GM21737 (cell line): ENCODE results near the gene DPCD.
"Not testable (repeated sequence)": the region's sequence is repeated elsewhere in the genome, so short reads cannot be mapped to it uniquely, and the experiment has no call there.

Source experiments
- ATAC-seq: cut with Tn5 transposase; IDR thresholded peaks from one replicate; pipeline ENCODE4 v1.9.1; 2021; ENCODE audit warnings: mild to moderate bottlenecking, moderate library complexity; ENCODE audit not compliant: unreplicated experiment

The DPCD gene

GRCh38 chr10:101617102-101617823, 29.1 kb downstream of the DPCD start:
- no peak for ATAC-seq

DNA sequence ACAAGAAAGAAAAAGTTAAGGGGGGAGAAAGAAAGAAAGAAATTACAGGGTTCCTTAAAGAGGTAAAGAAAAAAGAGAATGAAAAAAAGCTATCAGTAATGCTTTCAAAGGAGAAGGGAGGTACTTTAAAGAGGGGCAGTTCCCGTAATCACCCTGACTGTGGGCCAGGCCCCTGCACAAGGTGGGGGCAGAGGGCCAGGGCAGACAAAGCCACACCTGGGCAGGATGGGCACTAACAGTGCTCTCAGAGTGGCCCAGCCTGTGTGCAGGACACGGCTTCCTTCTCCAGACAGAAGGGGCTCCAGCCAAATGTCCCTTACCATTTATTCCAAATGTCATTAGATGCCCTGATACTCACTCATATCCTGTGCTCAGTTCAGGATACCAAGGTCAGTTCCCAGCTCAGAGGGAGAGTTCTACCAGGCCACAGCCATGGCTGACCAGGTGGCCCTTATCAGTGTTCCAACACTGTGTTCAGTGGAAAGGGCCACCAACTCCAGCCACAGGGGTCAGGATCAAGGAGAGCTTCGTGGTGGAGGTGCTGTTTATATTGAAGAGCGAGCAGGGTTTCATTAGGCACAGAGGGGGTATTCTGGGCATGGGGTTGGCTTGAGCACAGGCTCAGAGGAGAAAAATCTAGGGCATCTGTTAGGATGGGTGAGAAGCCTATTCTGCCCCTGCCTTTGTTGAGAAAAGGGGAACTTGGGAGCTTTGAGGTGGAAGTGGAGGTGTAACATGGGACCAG, 29.9 kb downstream of the DPCD start:
- no peak for ATAC-seq

- no peak for ATAC-seq
Measured at GRCh38 chr10:101618871-101619270, 30.8 kb downstream of the DPCD start.

DNA sequence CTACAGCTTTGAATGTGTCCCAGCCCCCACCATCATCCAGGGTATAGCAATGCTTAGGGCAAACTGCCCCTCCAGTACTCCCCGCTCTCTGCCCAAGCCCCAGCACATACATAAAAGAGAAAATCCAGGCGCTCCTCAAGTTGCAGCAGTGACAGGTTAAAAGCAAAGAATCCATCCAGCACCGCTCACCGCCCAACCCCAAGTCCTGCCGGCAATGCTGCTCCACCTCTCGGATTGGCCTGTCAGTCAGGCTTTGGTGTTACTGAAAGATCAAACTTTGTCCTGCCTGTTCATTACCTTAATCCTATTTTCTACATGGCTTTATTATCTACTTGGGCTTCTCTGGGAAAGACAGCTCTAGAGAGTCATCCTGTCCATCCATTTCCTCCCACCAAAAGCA, 31.9 kb downstream of the DPCD start:
- ATAC-seq, result no peak

DNA sequence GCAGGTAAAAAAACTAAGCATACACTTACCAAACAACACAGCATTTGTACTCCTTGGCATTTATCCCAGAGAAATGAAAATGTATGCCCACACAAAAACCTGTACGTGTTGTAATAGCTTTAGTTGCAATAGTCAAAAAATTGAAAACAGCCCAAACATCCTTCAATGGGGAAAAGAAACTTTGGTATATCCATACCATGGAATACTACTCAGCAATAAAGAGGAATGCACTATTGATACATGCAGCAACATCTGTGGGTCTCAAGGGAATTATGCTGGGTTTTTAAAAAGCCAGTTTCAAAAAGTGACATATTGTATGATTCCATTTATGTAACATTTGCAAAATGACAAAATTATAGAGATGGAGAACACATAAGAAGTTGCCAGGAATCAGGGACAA, 35.4 kb downstream of the DPCD start:
- ATAC-seq, result no peak

DNA sequence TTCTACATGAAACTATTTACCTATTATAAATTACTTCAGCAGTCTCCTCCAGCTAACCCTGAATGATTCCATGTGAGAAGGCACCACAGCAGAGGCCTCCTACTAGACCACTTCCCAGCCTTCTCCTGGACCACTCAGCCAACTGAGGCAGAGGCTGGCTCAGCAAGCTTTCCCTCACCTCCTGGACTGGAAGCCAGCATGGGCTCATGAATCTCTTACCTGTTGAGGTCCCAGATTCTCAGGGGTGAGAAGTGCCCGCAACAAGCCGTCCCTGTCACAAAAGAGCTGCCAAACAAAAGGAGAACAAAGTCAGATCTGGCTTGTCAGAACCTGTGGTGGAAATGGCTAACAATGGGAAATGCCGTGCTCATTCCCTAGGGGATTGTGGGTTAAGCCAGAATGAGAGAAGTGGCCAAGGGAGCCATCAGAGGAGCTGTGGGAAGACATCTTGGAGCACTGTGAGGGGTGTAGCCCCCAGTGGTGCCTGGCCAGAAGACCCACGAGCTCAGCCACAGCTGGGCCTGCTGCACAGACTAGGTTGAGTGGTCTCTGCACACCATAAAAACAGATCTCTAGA, 36.5 kb downstream of the DPCD start:
- ATAC-seq, result no peak

DNA sequence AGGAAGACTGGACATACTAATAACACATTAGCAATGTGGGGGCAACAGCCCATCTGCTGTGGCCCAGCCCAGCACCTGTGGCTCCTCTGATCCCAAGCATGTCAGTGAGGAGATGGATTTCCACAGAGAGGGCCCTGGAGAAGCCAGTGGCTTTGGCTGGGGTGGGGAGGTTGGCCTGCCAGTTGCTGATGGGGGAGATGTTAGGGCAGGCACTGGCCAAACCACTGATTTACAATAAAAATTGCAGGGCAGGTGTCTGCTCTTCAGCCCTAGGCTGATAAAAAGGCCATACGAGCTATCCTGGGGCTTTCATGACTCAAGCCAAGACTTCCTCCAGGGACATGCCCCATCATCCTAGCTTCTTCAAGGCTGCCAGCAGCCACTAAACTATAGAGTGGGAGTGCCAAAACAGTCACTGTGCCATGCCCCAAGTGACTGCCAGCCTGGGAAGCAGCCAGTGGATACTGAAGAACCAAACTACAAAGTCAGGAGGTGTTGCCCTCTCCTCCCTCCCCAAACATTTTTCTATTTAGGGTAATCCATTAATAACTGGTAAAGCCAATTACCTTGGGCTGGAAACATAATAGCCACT, 37.8 kb downstream of the DPCD start:
- ATAC-seq, result no peak

DNA sequence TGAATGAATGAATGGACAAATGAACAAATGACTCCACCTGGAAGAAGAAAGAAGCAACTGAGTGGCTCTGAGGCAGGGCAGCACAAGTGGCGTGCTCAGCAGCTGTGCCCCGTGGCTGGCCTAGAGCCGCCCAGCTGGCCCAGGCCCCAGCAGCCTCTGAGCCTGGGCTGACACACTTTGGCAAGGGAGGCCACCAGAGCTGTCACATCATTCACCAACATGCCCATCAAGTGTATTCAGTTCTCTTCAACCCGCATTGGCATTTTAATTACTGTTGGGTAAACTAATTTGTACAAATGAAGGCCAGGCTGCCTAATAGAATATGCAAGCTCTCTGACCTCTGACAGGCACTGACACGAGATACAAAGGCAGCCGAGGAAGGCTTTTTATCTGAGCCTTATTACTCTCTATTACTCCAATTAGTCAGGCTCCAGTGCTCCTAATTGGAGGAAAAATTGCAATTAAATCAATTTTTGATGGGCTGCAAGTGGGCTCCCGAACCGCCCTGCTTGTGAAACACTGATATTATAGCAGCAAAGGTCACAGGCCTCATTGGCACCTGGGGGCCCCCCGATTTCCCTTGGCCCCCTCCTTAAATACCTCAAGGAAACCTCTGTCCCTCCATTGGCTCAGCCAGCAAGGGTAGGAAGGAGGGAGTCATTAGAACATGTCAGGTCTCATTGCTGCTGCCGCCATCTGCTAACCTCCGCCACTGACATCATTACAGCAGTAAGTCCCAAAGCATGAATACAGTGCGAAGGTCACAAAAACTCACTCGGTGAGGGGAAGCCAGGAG, 41.9 kb downstream of the DPCD start:
- ATAC-seq, result no peak

- ATAC-seq, result no peak
Measured at GRCh38 chr10:101630633-101630920, 42.5 kb downstream of the DPCD start.

- ATAC-seq, result no peak
Measured at GRCh38 chr10:101631821-101632475, 43.8 kb downstream of the DPCD start.

DNA sequence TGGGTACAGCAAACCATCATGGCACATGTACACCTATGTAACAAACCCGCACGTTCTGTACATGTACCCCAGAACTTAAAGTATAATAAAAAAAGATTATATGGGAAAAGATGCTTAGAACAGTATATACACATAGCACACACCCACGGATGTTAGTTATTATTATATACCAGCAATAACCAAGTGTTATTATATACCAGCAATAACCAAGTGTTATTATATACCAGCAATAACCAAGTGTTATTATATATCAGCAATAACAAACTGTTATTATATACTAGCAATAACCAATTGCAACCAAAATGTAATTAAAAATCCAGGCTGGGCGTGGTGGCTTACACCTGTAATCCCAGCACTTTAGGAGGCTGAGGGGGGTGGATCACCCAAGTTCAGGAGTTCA, 45.4 kb downstream of the DPCD start:
- ATAC-seq, result not testable (repeated sequence)

GRCh38 chr10:101639141-101639900, 51.2 kb downstream of the DPCD start:
- no peak for ATAC-seq

DNA sequence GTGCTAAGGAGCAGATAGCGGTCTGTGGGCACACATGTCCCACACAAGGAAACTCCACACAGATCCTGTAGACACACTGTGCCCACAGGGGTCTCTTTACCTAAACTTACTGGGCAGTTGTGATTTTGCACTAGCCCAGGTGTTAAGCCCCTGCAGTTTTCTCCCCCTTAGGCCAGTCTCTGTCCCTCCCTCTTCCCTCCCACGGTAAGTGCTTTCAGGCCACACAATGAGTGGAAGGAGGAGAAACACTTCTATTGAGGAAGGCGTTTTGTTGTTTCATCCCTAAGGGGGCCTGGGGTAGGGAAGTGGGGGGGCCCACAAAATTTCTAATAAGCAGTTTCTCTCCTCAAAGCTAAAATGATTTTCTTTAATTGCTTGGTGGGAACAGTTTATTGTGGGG, 55.4 kb downstream of the DPCD start:
- ATAC-seq, result no peak

- no peak for ATAC-seq
Measured at GRCh38 chr10:101644002-101644401, 55.9 kb downstream of the DPCD start.

DNA sequence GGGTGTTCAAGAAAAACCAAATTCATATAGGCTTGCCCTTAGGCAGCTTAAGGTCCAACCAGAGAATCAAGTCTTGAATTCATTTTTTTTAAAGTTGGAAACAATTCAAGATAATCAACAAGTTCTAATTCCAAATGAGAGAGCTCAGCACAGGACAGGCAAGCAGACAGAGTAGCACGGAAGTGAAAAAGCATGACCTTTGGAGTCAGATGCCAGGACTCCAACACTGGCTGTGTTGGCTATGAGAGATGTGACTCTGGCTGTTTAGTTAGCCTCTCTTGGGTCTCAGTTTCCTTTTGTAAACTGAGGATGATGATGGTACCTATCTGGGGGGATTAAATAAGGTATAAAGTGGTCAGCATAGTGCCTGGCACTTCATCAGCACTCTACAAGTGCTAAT, 57.5 kb downstream of the DPCD start:
- no peak for ATAC-seq

DNA sequence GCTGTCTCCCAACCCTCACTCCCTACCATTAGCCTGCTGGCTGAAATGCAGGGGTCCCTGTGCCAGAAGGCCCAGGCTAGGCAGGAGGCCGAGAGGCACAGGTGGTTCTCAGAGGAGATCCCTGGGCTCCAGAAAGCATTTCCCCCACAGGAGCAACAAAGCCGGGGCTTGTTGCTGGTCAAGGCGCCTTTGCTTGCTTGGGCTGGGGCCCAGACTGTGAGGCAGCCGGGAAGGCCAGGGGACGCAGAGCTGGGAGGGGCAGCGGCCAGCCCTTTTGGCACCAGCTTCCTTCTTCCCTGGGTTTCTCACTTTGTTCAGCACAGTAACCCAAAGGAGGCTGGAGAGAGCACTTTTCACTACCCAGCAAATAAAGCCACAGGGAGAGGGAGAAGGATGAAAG, 58.2 kb downstream of the DPCD start:
- no peak for ATAC-seq

GRCh38 chr10:101647255-101647654, 59.1 kb downstream of the DPCD start:
- ATAC-seq, result no peak

- ATAC-seq, result no peak
Measured at GRCh38 chr10:101649525-101650085, 61.5 kb downstream of the DPCD start.

DNA sequence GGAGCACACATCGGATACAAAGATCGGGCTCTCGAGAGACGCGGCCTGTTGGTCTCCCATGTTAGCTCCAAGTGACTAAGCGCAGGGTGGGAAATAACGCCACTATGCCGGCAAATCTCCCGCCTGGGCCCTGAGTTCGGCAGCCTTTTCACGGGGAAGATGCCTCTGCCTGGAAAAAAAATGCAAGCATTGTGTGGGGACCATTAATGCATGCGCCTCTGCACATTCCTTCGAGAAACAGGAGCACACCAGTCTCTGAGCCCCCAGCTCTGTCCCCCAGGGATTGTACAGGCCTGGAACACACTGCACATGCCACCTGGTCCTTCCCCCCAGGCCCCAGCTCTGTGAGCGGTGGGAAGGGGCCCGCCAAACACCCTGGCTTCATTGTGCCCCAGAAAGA, 62.7 kb downstream of the DPCD start:
- ATAC-seq, result no peak

GRCh38 chr10:101651336-101651735, 63.2 kb downstream of the DPCD start:
- no peak for ATAC-seq
